DMS53 (cell line): Measurements from ENCODE around the gene TGFB2.

Experiments
- DNase-seq: peaks from one replicate; lab custom pipeline; 2025; lab: John Stamatoyannopoulos, UW

Gene TGFB2

GRCh38 chr1:218362418-218363076 lies 17.4 kb downstream of the TGFB2 start:
- DNase-seq: no peak

GRCh38 chr1:218363141-218363540 lies 18.0 kb downstream of the TGFB2 start:
- DNase-seq: peak; percentile 56

- DNase-seq: peak; percentile 96
Measured at GRCh38 chr1:218364028-218364710, 19.0 kb downstream of the TGFB2 start.

- peak; percentile 45 for DNase-seq
Measured at GRCh38 chr1:218365226-218365999, 20.3 kb downstream of the TGFB2 start.

DNA sequence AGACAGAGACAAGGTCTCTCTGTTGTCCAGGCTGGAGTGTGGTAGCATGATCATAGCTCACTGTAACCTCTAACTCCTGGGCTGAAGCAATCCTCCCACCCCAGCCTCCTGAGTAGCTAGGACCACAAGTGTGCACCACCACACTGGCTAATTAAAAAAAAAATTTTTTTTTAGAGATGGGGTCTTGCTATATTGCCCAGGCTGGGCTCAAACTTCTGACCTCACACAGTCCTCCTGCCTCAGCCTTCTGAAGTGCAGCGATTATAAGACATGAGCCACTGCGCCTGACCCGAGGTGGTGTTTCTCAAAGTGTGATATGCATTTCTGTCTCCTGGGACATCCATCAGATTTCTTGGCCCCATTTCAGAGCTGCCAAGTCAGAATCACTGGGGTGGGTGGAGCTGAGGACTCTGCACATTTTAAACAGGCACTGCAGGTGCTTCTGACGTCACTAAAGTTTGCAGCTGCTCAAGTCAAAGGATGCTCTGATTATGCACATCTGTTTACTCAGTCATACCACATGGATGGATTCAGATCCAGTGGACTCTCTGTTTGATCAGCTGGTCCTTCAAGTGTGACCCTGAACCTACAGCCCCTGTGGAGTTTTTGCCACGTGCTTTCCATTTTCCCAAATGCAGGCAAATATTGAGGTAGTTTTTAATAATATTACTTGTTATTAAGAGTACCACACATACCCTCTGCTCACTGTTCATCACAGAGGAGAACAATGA lies 21.4 kb downstream of the TGFB2 start:
- peak; percentile 100 for DNase-seq

GRCh38 chr1:218367118-218367517 lies 22.0 kb downstream of the TGFB2 start:
- DNase-seq: peak; percentile 87

- no peak for DNase-seq
Measured at GRCh38 chr1:218368686-218369085, 23.6 kb downstream of the TGFB2 start.

GRCh38 chr1:218369688-218370511 lies 24.8 kb downstream of the TGFB2 start:
- DNase-seq: no peak

DNA sequence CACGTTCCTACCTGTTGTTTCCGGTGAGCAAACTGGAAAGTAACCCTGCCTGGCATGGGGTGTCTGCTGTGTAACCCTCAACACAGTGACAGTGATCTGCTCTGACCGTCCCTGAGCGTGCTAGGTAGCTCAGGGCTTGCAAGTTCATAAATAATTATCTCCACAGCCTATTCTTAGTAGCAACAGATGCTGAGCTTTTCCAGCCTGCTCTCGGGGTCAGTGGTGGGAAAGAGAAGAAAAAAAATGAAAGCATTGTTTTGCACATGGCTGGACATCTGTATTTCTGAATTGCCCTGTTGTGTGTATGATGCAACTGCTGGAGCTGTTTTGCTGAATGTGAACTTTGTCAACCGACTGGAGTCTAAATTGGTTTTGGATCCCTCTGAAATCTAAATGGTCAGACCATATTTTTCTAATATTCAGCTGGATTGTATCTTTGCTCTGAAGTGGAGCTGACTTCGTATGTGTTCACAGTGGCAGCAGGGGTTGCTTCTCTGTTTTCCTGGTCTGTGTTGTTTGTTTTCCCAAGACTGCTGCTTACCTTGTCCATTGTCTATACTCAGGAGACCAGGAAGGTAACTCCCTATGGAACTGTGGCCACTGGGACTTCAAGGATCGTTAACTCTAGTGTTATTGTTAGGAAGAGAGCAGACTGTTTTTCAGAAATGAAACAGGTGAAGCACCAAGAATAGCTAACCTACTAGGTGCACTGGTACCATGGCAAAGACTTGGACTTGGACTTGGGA lies 27.0 kb downstream of the TGFB2 start:
- peak; percentile 87 for DNase-seq

GRCh38 chr1:218374401-218375353 lies 29.5 kb downstream of the TGFB2 start:
- peak; percentile 43 for DNase-seq

- peak; percentile 78 for DNase-seq
Measured at GRCh38 chr1:218376722-218377121, 31.6 kb downstream of the TGFB2 start.

DNA sequence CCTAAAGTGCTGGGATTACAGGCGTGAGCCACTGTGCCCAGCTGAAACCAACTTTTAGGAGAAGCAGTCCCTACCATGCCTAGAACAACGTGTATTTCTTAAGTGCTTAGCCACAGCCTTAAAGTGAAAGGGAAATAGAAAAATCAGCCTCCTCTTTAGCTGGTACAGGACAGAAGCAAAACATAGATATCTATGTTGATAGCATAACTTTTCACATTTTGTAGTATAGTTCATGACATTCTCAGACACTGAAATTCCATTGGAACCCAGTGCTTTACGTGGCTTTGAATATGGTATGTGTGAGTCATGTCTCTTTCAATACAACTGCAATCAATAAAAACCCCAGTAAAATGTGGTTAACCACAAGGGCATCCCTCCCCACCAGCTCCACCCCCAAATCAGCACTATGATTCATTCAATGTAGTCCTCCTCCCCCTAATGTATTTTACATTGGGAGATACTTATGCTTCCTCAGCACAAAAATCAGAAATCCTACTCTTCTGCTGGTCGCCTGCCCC lies 32.1 kb downstream of the TGFB2 start:
- peak; percentile 58 for DNase-seq

DNA sequence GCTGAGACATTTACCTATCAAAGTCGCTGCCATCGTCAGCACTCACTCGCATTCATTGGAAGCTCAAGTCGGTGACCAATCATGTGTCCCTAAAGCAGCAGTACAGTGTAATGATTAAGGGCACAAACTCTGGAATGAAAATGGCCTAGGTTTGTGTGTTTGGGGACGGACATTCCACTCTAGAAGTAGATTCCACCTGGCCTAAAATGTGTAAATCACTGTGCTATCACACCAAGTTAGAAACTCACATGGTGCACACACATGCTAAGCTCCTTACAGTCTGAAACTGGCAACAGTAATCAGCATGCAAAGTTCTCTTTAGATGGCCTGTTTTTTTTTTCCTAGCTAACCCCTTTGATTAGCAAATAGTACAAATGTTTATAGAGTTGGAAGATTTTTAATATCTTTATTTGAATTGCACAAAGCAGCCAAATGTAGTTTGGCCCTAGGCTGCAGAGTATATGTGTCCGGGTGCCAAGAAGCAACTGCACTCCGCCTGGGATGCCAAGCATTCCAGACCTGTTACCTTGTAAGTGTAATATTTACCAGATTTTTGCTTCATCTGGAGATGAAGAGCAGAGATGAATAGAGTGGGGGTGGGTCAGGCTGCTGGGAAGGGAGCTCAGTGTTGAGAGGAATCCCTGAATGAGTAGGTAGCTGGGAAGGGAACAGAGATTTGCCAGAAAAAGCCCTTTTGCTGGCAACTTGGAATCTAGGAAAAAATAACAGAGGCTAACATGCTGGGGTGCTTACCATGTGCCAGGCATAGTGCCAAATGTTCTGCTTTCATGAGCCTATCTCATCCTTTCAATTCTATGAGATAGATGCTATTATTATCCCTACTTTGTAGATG lies 35.2 kb downstream of the TGFB2 start:
- DNase-seq: peak; percentile 72

GRCh38 chr1:218382261-218382660 lies 37.1 kb downstream of the TGFB2 start:
- DNase-seq: no peak

DNA sequence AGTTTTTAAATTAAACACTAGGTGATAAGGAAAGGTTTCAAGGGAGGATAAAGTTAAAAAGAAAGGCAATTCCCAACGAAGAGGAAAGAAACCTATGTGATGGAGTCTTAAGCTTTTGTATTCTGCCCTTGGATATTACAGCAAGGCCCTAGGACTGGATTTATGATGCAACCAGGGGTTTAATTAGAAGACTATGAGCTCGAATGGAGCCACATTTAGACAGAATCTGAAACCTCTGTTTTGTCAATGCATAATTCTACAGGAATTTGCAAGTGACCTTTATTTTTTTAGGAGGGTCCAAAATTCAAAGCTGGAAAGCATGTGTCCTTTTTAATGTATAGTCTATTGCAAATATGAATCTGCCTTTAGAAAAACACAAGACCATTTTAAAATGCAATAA lies 37.9 kb downstream of the TGFB2 start:
- peak; percentile 53 for DNase-seq

- peak; percentile 66 for DNase-seq
Measured at GRCh38 chr1:218383681-218384080, 38.5 kb downstream of the TGFB2 start.

- peak; percentile 95 for DNase-seq
Measured at GRCh38 chr1:218384581-218384993, 39.5 kb downstream of the TGFB2 start.

GRCh38 chr1:218388591-218388990 lies 43.5 kb downstream of the TGFB2 start:
- no peak for DNase-seq
